NCI-H510A (cell line): ENCODE data around the gene ABHD12.

ENCODE experiments used
- DNase-seq: peaks from one replicate; lab custom pipeline; 2025; lab: John Stamatoyannopoulos, UW

The ABHD12 gene

GRCh38 chr20:25257130-25257529, 133.5 kb downstream of the ABHD12 start:
- no peak for DNase-seq

DNA sequence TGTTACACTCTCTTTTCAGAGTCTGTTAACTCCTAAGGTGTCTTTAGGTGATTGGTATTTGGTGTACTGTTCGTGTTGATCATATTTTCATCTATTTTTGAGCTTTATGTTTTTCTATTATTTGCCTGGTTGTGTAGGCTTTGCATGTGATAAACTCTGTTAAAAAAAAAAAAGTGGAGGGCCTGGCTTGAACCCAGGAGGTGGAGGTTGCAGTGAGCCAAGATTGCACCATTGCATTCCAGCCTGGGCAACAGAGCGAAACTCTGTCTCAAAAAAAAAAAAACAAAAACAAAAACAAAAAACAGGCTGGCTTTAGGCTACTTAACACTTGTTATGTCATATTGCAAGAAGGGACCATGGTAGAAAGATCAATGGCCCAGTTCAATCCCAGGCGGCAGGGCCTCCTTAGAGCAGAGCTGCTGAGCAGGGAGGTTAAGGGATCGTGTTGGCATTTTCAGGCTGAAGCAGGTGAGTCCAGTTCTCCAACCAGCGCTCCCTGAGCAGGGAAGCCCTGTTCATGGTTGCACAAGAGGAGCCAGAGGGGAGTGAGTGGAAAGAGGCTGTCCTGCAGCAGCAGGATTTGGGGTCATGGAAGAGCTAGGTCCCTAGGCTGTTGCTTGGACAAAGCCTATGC, 134.3 kb downstream of the ABHD12 start:
- DNase-seq, result no peak

GRCh38 chr20:25254986-25255680, 135.5 kb downstream of the ABHD12 start:
- DNase-seq, result no peak

- no peak for DNase-seq
Observed at GRCh38 chr20:25254571-25254970, 136.1 kb downstream of the ABHD12 start.

GRCh38 chr20:25253606-25254275, 136.9 kb downstream of the ABHD12 start:
- DNase-seq, result no peak

GRCh38 chr20:25252686-25253421, 137.8 kb downstream of the ABHD12 start:
- DNase-seq, result no peak

DNA sequence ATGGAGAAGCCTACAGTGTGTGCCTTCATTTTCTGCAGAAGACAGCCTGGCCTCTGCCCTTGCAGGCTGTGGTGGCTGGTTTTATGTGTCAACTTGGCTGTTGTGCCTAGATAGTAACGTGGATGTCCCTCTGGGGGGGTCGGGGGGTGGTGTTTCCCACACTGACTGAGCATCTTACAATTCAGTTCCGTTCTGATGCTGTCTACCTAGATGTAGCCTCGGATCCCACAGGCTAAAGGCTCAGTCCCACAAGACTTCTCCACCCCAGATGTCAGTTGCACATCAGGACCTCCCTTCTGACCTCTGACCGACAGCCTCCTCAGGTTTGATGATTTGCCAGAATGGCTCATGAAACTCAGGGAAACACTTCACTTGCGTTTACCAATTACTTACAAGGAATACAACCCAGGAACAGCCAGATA, 138.4 kb downstream of the ABHD12 start:
- DNase-seq, result no peak

DNA sequence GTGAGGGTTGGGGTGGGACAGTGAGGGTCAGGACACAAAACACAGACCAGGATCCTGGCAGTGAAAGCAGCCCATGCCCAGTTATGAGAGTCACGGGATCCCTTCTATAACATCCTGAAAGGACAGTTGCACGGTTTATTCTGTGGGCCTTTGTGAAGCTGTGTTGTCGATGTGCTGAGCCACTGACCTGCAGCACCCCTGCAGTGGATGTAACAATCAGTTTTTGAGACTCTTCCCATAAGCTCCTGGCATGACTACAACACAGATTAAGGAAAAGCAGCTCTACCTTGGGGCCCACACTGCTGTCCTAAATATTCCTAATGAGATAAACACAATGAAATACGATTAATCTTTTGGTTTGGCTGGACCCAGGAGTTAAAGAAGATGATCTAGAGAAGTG, 139.1 kb downstream of the ABHD12 start:
- no peak for DNase-seq

GRCh38 chr20:25251019-25251418, 139.6 kb downstream of the ABHD12 start:
- no peak for DNase-seq

DNA sequence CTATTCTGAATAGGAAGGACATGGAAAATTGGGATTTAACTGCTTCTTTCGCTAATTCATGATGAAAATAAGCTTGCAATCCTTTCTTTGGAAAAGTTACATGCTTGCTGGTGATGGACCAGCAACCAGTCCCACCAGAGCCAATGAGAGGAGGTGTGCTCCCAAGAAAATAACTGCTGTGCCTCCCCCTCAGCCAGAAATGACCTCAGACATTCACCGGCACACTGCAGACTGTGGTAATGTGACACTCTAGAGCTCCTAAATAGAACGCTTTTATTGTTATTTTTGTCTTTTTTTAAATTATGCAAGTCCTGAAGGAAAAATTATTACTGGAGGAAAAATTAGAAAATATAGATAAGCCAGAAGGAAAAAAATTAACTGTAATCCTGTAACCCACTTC, 140.1 kb downstream of the ABHD12 start:
- no peak for DNase-seq
